IMR-90 (cell line): ENCODE data around the gene SEMA3G. TPM values are rescaled to one million over a fixed set of nuclear protein-coding genes. Genes with fewer than 3 reads are reported as not detected.

ENCODE experiments used
- ATAC-seq: fragments of 200-7000 bp; cut with Tn5 transposase; 2 replicates; pipeline ENCODE4 v1.9.1; 2020; ENCODE audit warnings: low read depth, mild to moderate bottlenecking, moderate library complexity
- BruUV-seq: library from RNA; stranded (reverse); fragments of 400-500 nt; replicated peaks from 2 replicates; lab custom pipeline; 2021; lab: Mats Ljungman, UMichigan
- CTCF ChIA-PET: fragments of 300-600 bp; formaldehyde crosslinking; extraction: SDS; loops from one replicate; lab custom pipeline; 2021; ENCODE audit warnings: antibody characterized with exemption; lab: Yijun Ruan, JAX
- POLR2A ChIA-PET: fragments of 300-600 bp; sonication (Branson Sonifier 250); formaldehyde crosslinking; loops from one replicate; lab custom pipeline; 2022; ENCODE audit warnings: antibody characterized with exemption; ENCODE audit not compliant: unreplicated experiment; lab: Charles Lee
- DNase-seq: peaks from one replicate; pipeline ENCODE4 v3.0.0; 2013
- H2AFZ ChIP-seq: replicated peaks from 2 replicates; pipeline ENCODE3; 2013; ENCODE audit warnings: low read length, mild to moderate bottlenecking; ENCODE audit not compliant: poor library complexity
- H2AK5ac ChIP-seq: 2 replicates; pipeline ENCODE4 v1.6.1; 2013; ENCODE audit warnings: low read depth, low read length, inconsistent platforms
- H2AK9ac ChIP-seq: replicated peaks from 2 replicates; pipeline ENCODE3; 2013; ENCODE audit warnings: mild to moderate bottlenecking, low read depth, low read length, moderate library complexity; ENCODE audit not compliant: poor library complexity
- H2BK120ac ChIP-seq: 2 replicates; pipeline ENCODE4 v1.6.1; 2013; ENCODE audit warnings: low read depth, low read length, inconsistent platforms
- H2BK15ac ChIP-seq: 3 replicates; pipeline ENCODE4 v1.6.1; 2013; ENCODE audit warnings: low read depth, low read length, inconsistent platforms
- H2BK20ac ChIP-seq: 2 replicates; pipeline ENCODE4 v1.6.1; 2013; ENCODE audit warnings: low read depth, mild to moderate bottlenecking, inconsistent platforms, low read length, moderate library complexity
- H2BK5ac ChIP-seq: 2 replicates; pipeline ENCODE4 v1.6.1; 2013; ENCODE audit warnings: mild to moderate bottlenecking, low read depth, low read length, inconsistent platforms; ENCODE audit not compliant: poor library complexity, severe bottlenecking
- H3K14ac ChIP-seq: replicated peaks from 2 replicates; pipeline ENCODE4 v1.6.1; 2013; ENCODE audit warnings: low read depth, low read length, inconsistent platforms
- H3K18ac ChIP-seq: 2 replicates; pipeline ENCODE4 v1.6.1; 2013; ENCODE audit warnings: low read depth, low read length, control low read depth
- H3K23ac ChIP-seq: 2 replicates; pipeline ENCODE4 v1.6.1; 2013; ENCODE audit warnings: low read depth, low read length, inconsistent platforms
- H3K27ac ChIP-seq: 2 replicates; pipeline ENCODE4 v1.5.1; 2013; ENCODE audit warnings: mild to moderate bottlenecking, control low read depth, low read length; ENCODE audit not compliant: insufficient read depth
- H3K27me3 ChIP-seq: 2 replicates; pipeline ENCODE4 v1.6.1; 2013; ENCODE audit warnings: low read length; ENCODE audit not compliant: control insufficient read depth, insufficient read depth
- H3K36me3 ChIP-seq: 2 replicates; pipeline ENCODE4 v1.6.1; 2013; ENCODE audit warnings: low read length, mixed read lengths; ENCODE audit not compliant: control insufficient read depth, insufficient read depth
- H3K4ac ChIP-seq: 2 replicates; pipeline ENCODE4 v1.6.1; 2013; ENCODE audit warnings: low read depth, low read length, inconsistent platforms
- H3K4me1 ChIP-seq: 2 replicates; pipeline ENCODE4 v1.6.1; 2013; ENCODE audit warnings: low read length, mixed read lengths; ENCODE audit not compliant: control insufficient read depth, insufficient read depth
- H3K4me2 ChIP-seq: 2 replicates; pipeline ENCODE4 v1.6.1; 2013; ENCODE audit warnings: low read depth, mild to moderate bottlenecking, control low read depth, low read length, moderate library complexity
- H3K4me3 ChIP-seq: 2 replicates; pipeline ENCODE4 v1.5.1; 2013; ENCODE audit warnings: low read depth, mild to moderate bottlenecking, control low read depth, low read length, moderate library complexity; ENCODE audit not compliant: insufficient read depth
- H3K56ac ChIP-seq: 2 replicates; pipeline ENCODE4 v1.6.1; 2013; ENCODE audit warnings: low read length, inconsistent platforms; ENCODE audit not compliant: insufficient read depth; ENCODE audit errors: extremely low read depth
- H3K79me1 ChIP-seq, 2 experiments: 2 replicates each; pipeline ENCODE4 v1.6.1; 2013; ENCODE audit warnings: low read length in 2 of 2, inconsistent platforms in 1 of 2, low read depth in 1 of 2
- H3K9ac ChIP-seq: 2 replicates; pipeline ENCODE4 v1.6.1; 2013; ENCODE audit warnings: low read depth, low read length, control low read depth
- H3K9me1 ChIP-seq: 2 replicates; pipeline ENCODE4 v1.6.1; 2013; ENCODE audit warnings: low read length, inconsistent platforms; ENCODE audit not compliant: insufficient read depth
- H3K9me3 ChIP-seq: 2 replicates; pipeline ENCODE4 v1.6.1; 2013; ENCODE audit warnings: low read length; ENCODE audit not compliant: control insufficient read depth, insufficient read depth
- H4K20me1 ChIP-seq: 2 replicates; pipeline ENCODE4 v1.6.1; 2013; ENCODE audit warnings: low read length, inconsistent platforms; ENCODE audit not compliant: insufficient read depth
- H4K5ac ChIP-seq: 2 replicates; pipeline ENCODE4 v1.6.1; 2013; ENCODE audit warnings: mild to moderate bottlenecking, low read depth, low read length, control low read depth
- H4K8ac ChIP-seq, 2 experiments: 2 replicates each; pipeline ENCODE4 v1.6.1; 2013; ENCODE audit warnings: low read depth in 2 of 2, low read length in 2 of 2, control low read depth in 1 of 2, inconsistent platforms in 1 of 2
- H4K91ac ChIP-seq: 2 replicates; pipeline ENCODE4 v1.6.1; 2013; ENCODE audit warnings: low read depth, low read length, inconsistent platforms; ENCODE audit not compliant: insufficient read depth
- POLR2A ChIP-seq: IDR thresholded peaks from 2 replicates; pipeline ENCODE4 v1.6.1; 2012; ENCODE audit warnings: mild to moderate bottlenecking, low read depth, low read length
- RAD21 ChIP-seq: IDR thresholded peaks from 2 replicates; pipeline ENCODE4 v1.6.1; 2012; ENCODE audit warnings: low read length, improper control_type of control experiment
- RCOR1 ChIP-seq: IDR thresholded peaks from 2 replicates; pipeline ENCODE4 v1.6.1; 2012; ENCODE audit warnings: mild to moderate bottlenecking, low read length, improper control_type of control experiment; ENCODE audit not compliant: insufficient replicate concordance
- RFX5 ChIP-seq: IDR thresholded peaks from 2 replicates; pipeline ENCODE4 v1.8.0; 2012; ENCODE audit warnings: low read depth, mild to moderate bottlenecking, low read length, moderate library complexity
- SMC3 ChIP-seq: fragments of 150-350 bp; IDR thresholded peaks from 2 replicates; pipeline ENCODE4 v1.6.1; 2016; ENCODE audit warnings: low read depth, mild to moderate bottlenecking, antibody characterized with exemption, low read length, moderate library complexity
- WGBS, 2 experiments: methylation state at CpG; one replicate each; pipeline versions ENCODE4 v1.1.5 to v1.1.7; 2013; ENCODE audit warnings: missing lambda C conversion rate in 2 of 2; ENCODE audit not compliant: insufficient read length in 1 of 2; ENCODE audit errors: extremely low coverage in 2 of 2; 5-methylcytosine and 5-hydroxymethylcytosine counted together
- dilution Hi-C: fragments of 300-500 bp; cut with HindIII; formaldehyde crosslinking; loops from one replicate; pipeline ENCODE4 v1.14.3; 2018; ENCODE audit warnings: low sequenced_read_pairs; ENCODE audit not compliant: unreplicated experiment
- in situ Hi-C: fragments of 300-500 bp; cut with MboI; formaldehyde crosslinking; loops from 3 replicates; pipeline ENCODE4 v1.14.3; 2019; ENCODE audit warnings: low sequenced_read_pairs, inconsistent platforms, mixed read lengths
- intact Hi-C: fragments of 100-400 bp; cut with micrococcal nuclease; formaldehyde crosslinking; loops from 2 replicates; pipeline ENCODE4 v1.10.0; 2022
- polyA plus RNA-seq, 3 experiments: library from polyadenylated mRNA; depleted of rRNA; stranded (reverse); fragments of >200 nt; gene quantifications; 2 replicates each; pipeline ENCODE4 v1.2.3, GENCODE V29; 2012; ENCODE audit warnings: low replicate concordance in 1 of 3
- total RNA-seq: library from RNA; depleted of rRNA; stranded (reverse); fragments of >200 nt; gene quantifications from 2 replicates; pipeline ENCODE4 v1.2.3, GENCODE V29; 2012
- TF ChIP-seq, protein P1 (sequence below): conservative IDR thresholded peaks from 2 replicates; pipeline ENCODE4 v1.5.1; 2012; ENCODE audit warnings: mild to moderate bottlenecking, low read depth, low read length, improper control_type of control experiment

SEMA3G gene
- total and polyA plus RNA-seq, 2 of the 4 experiments (the other 2 are of a cell fraction): 0.07 TPM; not detected in 1

GRCh38 chr3:52471371-52472238 is 26.7 kb upstream of the SEMA3G start:
- ATAC-seq: peak; percentile 90
- Histone ChIP-seq H3K27ac (no peak overlapping the region), H3K23ac (no peak overlapping the region), H3K4me3 (no peak overlapping the region), H2BK15ac (no peak overlapping the region), H4K20me1 (peaks cover 47% of the 10 kb centered on the region), H3K36me3 (peaks cover 55% of the 10 kb centered on the region), H3K4ac (no peak overlapping the region), H3K14ac (no peak overlapping the region), H3K27me3 (no peaks in the 10 kb centered on the region), H2BK5ac (no peak overlapping the region), H3K79me1 (peaks cover 44 to 61% of the 10 kb centered on the region in 2 experiments), H3K9me3 (no peaks in the 10 kb centered on the region), H3K9ac (no peak overlapping the region), H3K4me2 (no peak overlapping the region), H3K56ac (no peak overlapping the region), H3K4me1 (peaks cover 6% of the 10 kb centered on the region; the same call in 1 of the 2 replicates), H3K18ac (no peak overlapping the region), H2AFZ (peak overlapping the region; percentile 10), H4K5ac (no peak overlapping the region), H4K8ac (no peak overlapping the region), H2BK120ac (no peak overlapping the region), H3K9me1 (peaks cover 5% of the 10 kb centered on the region; the same call in 1 of the 2 replicates), H2AK9ac (peak overlapping the region; percentile 82), H2AK5ac (no peak overlapping the region), H4K91ac (no peak overlapping the region), H2BK20ac (no peak overlapping the region)
- dilution Hi-C loops (no loop called here), intact Hi-C loops (loop anchor here (2.0 to 5.0 kb wide), 2 partner anchors 65 to 211 kb away; partner anchors contain the start of gene UQCC5), in situ Hi-C loops (no loop called here)
- POLR2A ChIA-PET: no interaction called here
- 68% methylated on average over 13 of the region's 26 CpGs; no CpG with 5 or more reads in 1 of the 2 experiments for WGBS, 2 experiments
- no TSS peak for BruUV-seq
- TF ChIP-seq RCOR1: no peak
- TF ChIP-seq, protein P1, sequence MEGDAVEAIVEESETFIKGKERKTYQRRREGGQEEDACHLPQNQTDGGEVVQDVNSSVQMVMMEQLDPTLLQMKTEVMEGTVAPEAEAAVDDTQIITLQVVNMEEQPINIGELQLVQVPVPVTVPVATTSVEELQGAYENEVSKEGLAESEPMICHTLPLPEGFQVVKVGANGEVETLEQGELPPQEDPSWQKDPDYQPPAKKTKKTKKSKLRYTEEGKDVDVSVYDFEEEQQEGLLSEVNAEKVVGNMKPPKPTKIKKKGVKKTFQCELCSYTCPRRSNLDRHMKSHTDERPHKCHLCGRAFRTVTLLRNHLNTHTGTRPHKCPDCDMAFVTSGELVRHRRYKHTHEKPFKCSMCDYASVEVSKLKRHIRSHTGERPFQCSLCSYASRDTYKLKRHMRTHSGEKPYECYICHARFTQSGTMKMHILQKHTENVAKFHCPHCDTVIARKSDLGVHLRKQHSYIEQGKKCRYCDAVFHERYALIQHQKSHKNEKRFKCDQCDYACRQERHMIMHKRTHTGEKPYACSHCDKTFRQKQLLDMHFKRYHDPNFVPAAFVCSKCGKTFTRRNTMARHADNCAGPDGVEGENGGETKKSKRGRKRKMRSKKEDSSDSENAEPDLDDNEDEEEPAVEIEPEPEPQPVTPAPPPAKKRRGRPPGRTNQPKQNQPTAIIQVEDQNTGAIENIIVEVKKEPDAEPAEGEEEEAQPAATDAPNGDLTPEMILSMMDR: peak; percentile 60
- TF ChIP-seq RAD21: peak; percentile 68
- TF ChIP-seq SMC3: peak; percentile 57
- no peak for TF ChIP-seq POLR2A
- no peak for TF ChIP-seq RFX5
- CTCF ChIA-PET: interaction anchor here (1.1 kb wide), 1 partner anchor 11 kb away, joined by 3 read pairs; no protein-coding TSS in a partner anchor
- peak; percentile 30 for DNase-seq
